Endothelial cell of umbilical vein (primary cell): ENCODE data around the gene VPS8. TPM values are rescaled to one million over a fixed set of nuclear protein-coding genes. Genes with fewer than 3 reads are reported as not detected.

ENCODE experiments used
- BruUV-seq: library from RNA; stranded (reverse); fragments of 400-500 nt; replicated peaks from 2 replicates; lab custom pipeline; 2021; lab: Mats Ljungman, UMichigan
- CTCF ChIA-PET: fragments of 300-600, 350-600 bp; sonication (Branson Sonifier 250); formaldehyde crosslinking; loops from one replicate; lab custom pipeline; 2021; ENCODE audit warnings: antibody characterized with exemption, inconsistent platforms; lab: Charles Lee
- POLR2A ChIA-PET: fragments of 300-600, 350-600 bp; sonication (Branson Sonifier 250); formaldehyde crosslinking; loops from one replicate; lab custom pipeline; 2021; ENCODE audit warnings: antibody characterized with exemption, inconsistent platforms; lab: Charles Lee
- DNase-seq: peaks from one replicate; pipeline ENCODE4 v3.0.0-alpha.2; 2011; ENCODE audit warnings: low read depth, low spot score
- FAIRE-seq: peaks from 2 replicates; lab custom pipeline; 2011; peaks lifted over from hg19 to GRCh38; lab: Jason Lieb, UNC
- H2AFZ ChIP-seq: 2 replicates; pipeline ENCODE4 v1.6.0; 2012; ENCODE audit warnings: low read depth, low read length, control low read depth, inconsistent platforms
- H3K27ac ChIP-seq: 2 replicates; pipeline ENCODE4 v1.5.1; 2011; ENCODE audit warnings: low read depth, mild to moderate bottlenecking, control low read depth, low read length, moderate library complexity; ENCODE audit not compliant: insufficient read depth
- H3K27me3 ChIP-seq, 2 experiments: 2 replicates each; pipeline versions ENCODE4 v1.6.0 to v1.6.1; 2011; ENCODE audit warnings: low read length in 2 of 2, mixed read lengths in 1 of 2; ENCODE audit not compliant: control insufficient read depth in 2 of 2, insufficient read depth in 2 of 2
- H3K36me3 ChIP-seq, 2 experiments: 2 replicates in 1 of 2; 3 replicates in 1 of 2; pipeline ENCODE4 v1.5.1; 2011; ENCODE audit warnings: low read length in 2 of 2, mild to moderate bottlenecking in 1 of 2, moderate library complexity in 1 of 2; ENCODE audit not compliant: control insufficient read depth in 2 of 2, insufficient read depth in 2 of 2; ENCODE audit errors: extremely low read depth in 1 of 2
- H3K4me1 ChIP-seq: 3 replicates; pipeline ENCODE4 v1.5.1; 2011; ENCODE audit warnings: mild to moderate bottlenecking, low read length; ENCODE audit not compliant: control insufficient read depth, insufficient read depth; ENCODE audit errors: extremely low read depth
- H3K4me2 ChIP-seq: 2 replicates; pipeline ENCODE4 v1.6.1; 2011; ENCODE audit warnings: low read length, control low read depth, mixed read lengths; ENCODE audit not compliant: insufficient read depth
- H3K4me3 ChIP-seq, 3 experiments: fragments of 200-600 bp in 1 of 3; sonication (generic), shearing (Covaris generic) in 1 of 3; replicated peaks in 1 of 3; 2 replicates each; pipeline ENCODE4 v1.5.1; 2011 to 2016; ENCODE audit warnings: control low read depth in 3 of 3, low read length in 3 of 3, mild to moderate bottlenecking in 2 of 3, inconsistent platforms in 1 of 3, low read depth in 1 of 3, moderate library complexity in 1 of 3; ENCODE audit not compliant: insufficient read depth in 1 of 3
- H3K79me2 ChIP-seq: 2 replicates; pipeline ENCODE4 v1.6.0; 2012; ENCODE audit warnings: low read length, inconsistent platforms; ENCODE audit not compliant: control insufficient read depth, insufficient read depth
- H3K9ac ChIP-seq: replicated peaks from 2 replicates; pipeline ENCODE3; 2011; ENCODE audit warnings: low read length, control low read depth; ENCODE audit not compliant: insufficient read depth; ENCODE audit errors: extremely low read depth
- H3K9me1 ChIP-seq: replicated peaks from 3 replicates; pipeline ENCODE4 v1.6.0; 2011; ENCODE audit warnings: mild to moderate bottlenecking, low read length; ENCODE audit not compliant: control insufficient read depth, insufficient read depth; ENCODE audit errors: extremely low read depth
- H3K9me3 ChIP-seq: replicated peaks from 2 replicates; pipeline ENCODE4 v1.5.1; 2012; ENCODE audit warnings: low read length, inconsistent platforms; ENCODE audit not compliant: control insufficient read depth, insufficient read depth
- H4K20me1 ChIP-seq: replicated peaks from 2 replicates; pipeline ENCODE3; 2011; ENCODE audit warnings: mild to moderate bottlenecking, low read length; ENCODE audit not compliant: control insufficient read depth, insufficient read depth; ENCODE audit errors: extremely low read depth
- CTCF ChIP-seq, 2 donors: IDR thresholded peaks; 1 replicate in 1 of 2; 2 replicates in 1 of 2; pipeline ENCODE4 v1.5.1; 2011; ENCODE audit warnings: low read length in 2 of 2, mild to moderate bottlenecking in 2 of 2, moderate library complexity in 2 of 2, control low read depth in 1 of 2, inconsistent platforms in 1 of 2, low read depth in 1 of 2; ENCODE audit not compliant: insufficient read depth in 1 of 2; ENCODE audit errors: extremely low read depth in 1 of 2
- EZH2 ChIP-seq: IDR thresholded peaks from 2 replicates; pipeline ENCODE4 v1.6.1; 2012; ENCODE audit warnings: borderline replicate concordance, low read depth, mild to moderate bottlenecking, moderate library complexity, low read length, inconsistent platforms; ENCODE audit not compliant: severe bottlenecking
- FOS ChIP-seq: IDR thresholded peaks from 2 replicates; pipeline ENCODE4 v1.6.1; 2011; ENCODE audit warnings: mild to moderate bottlenecking, low read length, moderate library complexity, borderline replicate concordance; ENCODE audit not compliant: insufficient read depth
- GATA2 ChIP-seq: IDR thresholded peaks from 2 replicates; pipeline ENCODE4 v1.7.0; 2011; ENCODE audit warnings: low read depth, mild to moderate bottlenecking, moderate library complexity, mixed read lengths, low read length; ENCODE audit not compliant: insufficient read length, insufficient read depth
- JUN ChIP-seq: IDR thresholded peaks from 2 replicates; pipeline ENCODE4 v1.6.1; 2011; ENCODE audit warnings: borderline replicate concordance, low read depth; ENCODE audit not compliant: insufficient read length, insufficient read depth
- MAX ChIP-seq: IDR thresholded peaks from 2 replicates; pipeline ENCODE4 v1.6.1; 2011; ENCODE audit not compliant: insufficient read depth, insufficient read length
- MYC ChIP-seq: IDR thresholded peaks from one replicate; pipeline ENCODE4 v1.6.1; 2011; ENCODE audit warnings: mild to moderate bottlenecking, low read depth, low read length
- POLR2A ChIP-seq: IDR thresholded peaks from 2 replicates; pipeline ENCODE4 v1.6.1; 2012; ENCODE audit warnings: low read depth, mild to moderate bottlenecking, control low read depth, low read length
- POLR2AphosphoS5 ChIP-seq: IDR thresholded peaks from 2 replicates; pipeline ENCODE4 v1.6.1; 2012; ENCODE audit warnings: low read depth, mild to moderate bottlenecking, control low read depth, low read length, moderate library complexity; ENCODE audit not compliant: insufficient read depth
- dilution Hi-C: fragments of 300-500 bp; cut with MboI; formaldehyde crosslinking; loops from one replicate; pipeline ENCODE4 v1.15.0; 2019; ENCODE audit warnings: low sequenced_read_pairs; ENCODE audit not compliant: extremely low pct_ligation_motif_present
- intact Hi-C: fragments of 100-400 bp; cut with micrococcal nuclease; formaldehyde crosslinking; loops from one replicate; pipeline ENCODE4 v1.10.0; 2022
- polyA plus RNA-seq, 4 experiments: library from polyadenylated mRNA; depleted of rRNA in 3 of 4; stranded (reverse) in 3 of 4; unstranded in 1 of 4; fragments of >200 nt; gene quantifications; 2 replicates each; pipeline versions ENCODE4 v1.2.1 to v1.2.3, GENCODE V29; 2011 to 2012; ENCODE audit warnings: missing spikeins in 1 of 4
- total RNA-seq: library from RNA; stranded (reverse); gene quantifications from 2 replicates; pipeline ENCODE4 v1.2.3, GENCODE V29; 2021

VPS8 gene
- total and polyA plus RNA-seq, 2 donors (not counting 3 experiments of a cell fraction or from before 2014, with no cell fraction given), result 13.7 to 51.6 TPM

- Histone ChIP-seq H3K27ac (no peak overlapping the region), H4K20me1 (no peaks in the 10 kb centered on the region), H3K9ac (no peak overlapping the region), H3K4me1 (no peaks in the 10 kb centered on the region), H3K27me3 (no peaks in the 10 kb centered on the region), H3K36me3 (peaks cover 0 to 2% of the 10 kb centered on the region in 2 experiments), H3K9me1 (no peaks in the 10 kb centered on the region), H3K4me2 (no peak overlapping the region), H2AFZ (no peak overlapping the region), H3K79me2 (no peaks in the 10 kb centered on the region), H3K9me3 (no peaks in the 10 kb centered on the region), H3K4me3 (no peak overlapping the region)
- dilution Hi-C loops, result no loop called here
- no TSS peak for BruUV-seq
- ChIA-PET POLR2A (no interaction called here), CTCF (interaction anchor here (0.8 to 1.4 kb wide), 2 partner anchors 12 to 1119 kb away, joined by 3 to 5 read pairs; partner anchors contain the start of gene VPS8)
- no peak for DNase-seq
- FAIRE-seq, result no peak
- intact Hi-C loops, result no loop called here
- no peak for TF ChIP-seq POLR2A
- no peak for TF ChIP-seq POLR2AphosphoS5
- no peak for TF ChIP-seq MYC
- TF ChIP-seq FOS, result no peak
- TF ChIP-seq GATA2, result no peak
- TF ChIP-seq JUN, result no peak
- TF ChIP-seq MAX, result no peak
- TF ChIP-seq CTCF (IDR thresholded peaks at IDR 0.05; ENCODE audit: extremely low read depth in 1 of 2, insufficient read depth in 1 of 2, low read depth in 1 of 2, low read length in 2 of 2), result no peak
- no peak for TF ChIP-seq EZH2
Measured at GRCh38 chr3:184823990-184824389, 12.0 kb downstream of the VPS8 start.
